HG03460 (cell line): ENCODE measurements around the gene SYVN1.
A peak's percentile ranks its signal among the peaks of the same experiment; 100 is the strongest.

Source experiments
- ATAC-seq: cut with Tn5 transposase; IDR thresholded peaks from one replicate; pipeline ENCODE4 v1.9.1; 2021; ENCODE audit not compliant: unreplicated experiment

The SYVN1 gene

DNA sequence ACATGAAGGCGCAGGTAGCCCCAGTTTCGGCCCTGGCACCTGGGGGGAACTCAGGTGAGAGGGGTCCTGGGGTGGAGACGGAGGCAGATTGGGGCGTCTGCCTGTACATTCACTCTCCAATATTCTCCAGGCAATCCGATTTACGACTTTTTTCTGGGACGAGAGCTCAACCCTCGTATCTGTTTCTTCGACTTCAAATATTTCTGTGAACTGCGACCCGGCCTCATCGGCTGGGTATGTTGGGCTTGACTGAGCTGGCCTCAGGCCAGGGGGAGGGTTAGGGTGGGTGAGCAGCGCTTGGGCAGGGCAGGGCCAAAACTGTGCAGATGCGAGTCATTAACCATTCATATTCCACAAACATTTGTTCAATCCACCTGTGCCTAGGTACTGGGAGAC lies 21.0 kb downstream of the SYVN1 start:
- no peak for ATAC-seq

DNA sequence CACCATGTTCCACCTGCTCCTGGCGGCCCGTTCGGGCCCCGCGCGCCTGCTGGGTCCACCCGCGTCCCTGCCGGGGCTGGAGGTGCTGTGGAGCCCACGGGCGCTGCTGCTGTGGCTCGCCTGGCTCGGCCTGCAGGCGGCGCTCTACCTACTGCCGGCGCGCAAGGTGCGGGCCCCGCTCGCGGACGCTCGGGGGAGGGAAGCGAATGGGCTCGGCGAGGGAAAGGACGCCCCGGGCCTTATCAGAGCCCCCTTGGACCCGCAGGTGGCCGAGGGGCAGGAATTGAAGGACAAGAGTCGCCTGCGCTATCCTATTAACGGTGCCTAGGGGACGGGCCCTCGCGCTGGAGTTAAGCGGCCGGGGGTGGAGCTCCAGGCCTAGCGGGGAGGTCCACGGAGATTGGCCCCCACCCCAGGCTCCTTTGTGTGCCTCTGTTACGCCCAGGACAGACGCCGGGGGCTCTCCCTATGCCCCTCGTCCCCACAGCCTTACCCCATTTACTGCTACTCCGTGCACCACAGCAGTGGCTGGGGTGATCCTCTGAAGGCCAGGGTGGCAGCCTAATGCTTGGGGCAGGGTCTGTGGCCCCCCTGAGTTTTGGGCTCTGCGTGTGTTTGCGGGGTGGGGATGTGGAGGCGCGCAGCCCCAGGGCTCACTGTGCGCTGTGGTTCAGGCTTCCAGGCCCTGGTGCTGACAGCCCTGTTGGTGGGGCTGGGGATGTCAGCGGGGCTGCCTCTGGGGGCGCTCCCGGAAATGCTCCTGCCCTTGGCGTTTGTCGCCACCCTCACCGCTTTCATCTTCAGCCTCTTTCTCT lies 21.6 kb downstream of the SYVN1 start:
- peak; percentile 41 for ATAC-seq

DNA sequence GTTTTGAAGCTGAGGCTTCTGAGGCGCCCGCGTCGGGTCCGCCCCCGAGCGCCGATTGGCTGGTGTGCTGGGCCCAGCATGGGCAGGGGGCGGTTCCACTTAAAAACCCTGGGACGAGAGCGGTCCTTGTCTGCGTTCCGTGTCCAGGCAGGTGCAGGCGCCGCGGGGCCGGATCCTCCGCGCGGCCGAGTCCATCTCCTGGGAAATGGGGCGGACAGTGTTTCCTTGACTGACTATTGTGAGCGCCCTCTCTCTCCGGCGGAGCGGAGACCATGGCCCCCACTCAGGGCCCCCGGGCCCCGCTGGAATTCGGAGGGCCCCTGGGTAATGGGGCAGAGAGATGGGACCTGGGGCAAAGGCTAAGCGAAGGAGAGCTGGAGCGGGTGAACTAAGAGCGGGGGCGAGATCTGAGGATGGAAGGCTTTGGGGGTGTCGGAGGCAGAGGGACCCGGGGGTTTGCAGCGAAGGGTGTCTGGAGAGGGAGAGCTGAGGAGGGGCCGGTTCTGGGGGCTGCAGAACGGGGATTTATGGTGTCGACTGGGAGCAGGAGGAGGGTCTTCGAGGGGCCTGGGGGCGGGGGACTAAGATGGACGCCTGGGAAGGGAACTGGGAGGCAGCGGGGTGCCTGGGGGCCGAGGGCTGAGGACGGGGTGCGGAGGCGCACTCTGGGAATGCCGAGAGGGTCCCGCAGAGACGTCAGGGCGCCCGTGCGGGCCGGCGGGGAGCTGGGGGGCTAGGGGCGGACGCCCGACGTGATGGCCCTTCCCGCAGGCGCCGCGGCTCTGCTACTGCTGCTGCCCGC lies 22.4 kb downstream of the SYVN1 start, which contains the start of gene TM7SF2:
TM7SF2 (plus strand) TSS at position 129 of the 802 bp plus-strand sequence; CDS start at position 273, 144 bp downstream.
- peak; percentile 46 for ATAC-seq

DNA sequence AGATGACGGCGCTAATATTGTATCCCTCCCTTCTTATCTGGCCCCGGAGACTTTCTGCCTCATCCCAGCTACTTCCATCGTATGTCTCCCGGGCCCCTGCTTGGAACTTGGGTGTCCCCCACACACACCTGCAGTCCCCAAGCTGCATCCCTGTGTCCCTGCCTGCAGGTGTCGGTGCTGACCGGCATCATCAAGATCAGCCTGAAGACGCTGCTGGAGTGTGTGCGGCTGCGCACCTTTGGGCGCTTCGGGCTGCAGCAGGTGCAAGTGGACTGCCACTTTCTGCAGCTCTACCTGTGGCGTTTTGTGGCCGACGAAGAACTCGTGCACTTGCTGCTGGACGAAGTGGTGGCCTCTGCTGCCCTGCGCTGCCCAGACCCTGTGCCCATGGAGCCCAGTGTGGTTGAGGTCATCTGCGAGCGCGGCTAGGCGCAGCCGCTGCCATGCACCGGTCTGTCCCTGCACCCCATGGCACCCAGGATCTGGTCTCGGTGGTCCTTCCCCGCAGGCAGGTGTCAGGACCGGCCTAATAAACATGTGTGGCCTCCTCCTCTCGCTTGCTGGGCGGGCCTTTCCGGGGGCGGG lies 23.1 kb downstream of the SYVN1 start:
- ATAC-seq, result no peak

DNA sequence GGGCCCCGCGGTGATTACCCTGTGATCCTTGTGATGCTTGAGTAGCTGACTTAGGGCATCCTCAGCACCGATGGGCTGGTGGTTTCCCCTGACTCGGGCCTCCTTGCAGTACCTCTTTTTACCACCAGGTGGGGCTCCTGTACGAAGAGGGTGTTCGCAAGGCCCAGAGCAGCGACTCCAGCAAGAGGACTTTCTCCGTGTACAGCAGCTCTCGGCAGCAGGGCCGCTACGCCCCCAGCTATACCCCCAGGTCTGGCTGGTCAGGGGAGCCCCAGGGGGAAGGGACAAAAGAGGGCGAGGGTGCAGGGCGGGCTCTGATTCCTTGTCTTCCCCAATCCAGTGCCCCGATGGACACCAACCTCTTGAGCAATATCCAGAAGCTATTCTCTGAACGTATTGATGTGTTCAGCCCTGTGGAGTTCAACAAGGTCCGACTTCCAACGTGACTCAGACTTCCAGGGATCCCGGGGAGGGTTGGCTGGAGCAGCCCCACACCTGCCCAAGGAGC lies 23.9 kb downstream of the SYVN1 start:
- ATAC-seq, result no peak

DNA sequence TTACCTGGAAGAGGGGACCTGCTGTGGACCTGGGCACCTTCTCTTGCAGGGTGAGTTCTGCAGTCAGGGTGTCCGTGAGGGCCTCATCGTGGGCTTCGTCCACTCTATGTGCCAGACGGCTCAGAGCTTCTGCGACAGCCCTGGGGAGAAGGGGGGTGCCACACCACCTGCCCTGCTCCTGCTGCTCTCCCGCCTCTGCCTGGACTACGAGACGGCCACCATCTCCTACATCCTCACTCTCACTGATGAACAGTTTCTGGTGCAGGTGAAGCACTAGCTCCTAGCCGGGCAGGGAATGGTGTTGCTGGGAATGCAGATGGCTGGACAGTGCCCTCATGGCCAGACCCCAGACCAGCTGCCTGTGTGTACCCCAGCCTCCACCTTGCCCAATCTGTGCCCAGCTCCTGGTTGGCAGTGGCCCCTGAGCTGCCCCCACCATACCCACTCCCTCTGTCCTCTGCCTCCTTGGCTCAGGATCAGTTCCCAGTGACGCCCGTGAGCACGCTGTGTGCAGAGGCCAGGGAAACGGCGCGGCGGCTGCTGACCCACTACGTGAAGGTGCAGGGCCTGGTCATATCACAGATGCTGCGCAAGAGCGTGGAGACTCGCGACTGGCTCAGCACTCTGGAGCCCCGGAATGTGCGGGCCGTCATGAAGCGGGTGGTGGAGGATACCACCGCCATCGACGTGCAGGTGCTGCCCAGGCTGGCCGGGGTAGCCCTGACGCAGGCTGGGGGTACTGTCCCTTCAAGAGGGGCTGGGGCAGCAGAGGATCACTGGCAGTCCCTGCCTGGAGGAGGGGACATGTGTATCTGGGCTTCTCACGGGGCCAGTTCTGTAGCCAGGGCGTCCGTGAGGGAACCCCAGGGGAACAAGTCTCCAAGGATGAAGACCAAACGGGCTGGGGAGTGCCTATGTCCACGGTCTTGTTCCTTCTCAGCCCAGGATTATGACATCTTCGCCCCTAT lies 24.8 kb downstream of the SYVN1 start:
- no peak for ATAC-seq

DNA sequence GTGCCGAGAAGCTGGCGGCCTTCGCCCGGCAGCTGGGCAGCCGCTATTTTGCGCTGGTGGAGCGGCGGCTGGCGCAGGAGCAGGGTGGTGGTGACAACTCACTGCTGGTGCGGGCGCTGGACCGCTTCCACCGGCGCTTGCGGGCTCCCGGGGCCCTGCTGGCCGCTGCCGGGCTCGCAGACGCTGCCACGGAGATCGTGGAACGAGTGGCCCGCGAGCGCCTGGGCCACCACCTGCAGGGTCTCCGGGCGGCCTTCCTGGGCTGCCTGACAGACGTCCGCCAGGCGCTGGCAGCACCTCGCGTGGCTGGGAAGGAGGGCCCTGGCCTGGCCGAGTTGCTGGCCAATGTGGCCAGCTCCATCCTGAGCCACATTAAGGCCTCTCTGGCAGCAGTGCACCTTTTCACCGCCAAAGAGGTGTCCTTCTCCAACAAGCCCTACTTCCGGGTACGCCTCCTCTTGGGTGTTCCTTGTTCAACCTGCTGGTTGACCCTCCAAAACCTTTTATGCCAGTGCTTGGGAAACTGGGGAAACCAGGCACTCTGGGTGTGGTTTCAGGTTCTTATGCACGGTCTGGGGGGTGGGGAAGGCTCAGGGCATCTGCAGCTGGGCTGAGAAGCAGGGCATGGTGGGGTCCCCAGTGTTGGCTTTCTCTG lies 25.7 kb downstream of the SYVN1 start:
- no peak for ATAC-seq

DNA sequence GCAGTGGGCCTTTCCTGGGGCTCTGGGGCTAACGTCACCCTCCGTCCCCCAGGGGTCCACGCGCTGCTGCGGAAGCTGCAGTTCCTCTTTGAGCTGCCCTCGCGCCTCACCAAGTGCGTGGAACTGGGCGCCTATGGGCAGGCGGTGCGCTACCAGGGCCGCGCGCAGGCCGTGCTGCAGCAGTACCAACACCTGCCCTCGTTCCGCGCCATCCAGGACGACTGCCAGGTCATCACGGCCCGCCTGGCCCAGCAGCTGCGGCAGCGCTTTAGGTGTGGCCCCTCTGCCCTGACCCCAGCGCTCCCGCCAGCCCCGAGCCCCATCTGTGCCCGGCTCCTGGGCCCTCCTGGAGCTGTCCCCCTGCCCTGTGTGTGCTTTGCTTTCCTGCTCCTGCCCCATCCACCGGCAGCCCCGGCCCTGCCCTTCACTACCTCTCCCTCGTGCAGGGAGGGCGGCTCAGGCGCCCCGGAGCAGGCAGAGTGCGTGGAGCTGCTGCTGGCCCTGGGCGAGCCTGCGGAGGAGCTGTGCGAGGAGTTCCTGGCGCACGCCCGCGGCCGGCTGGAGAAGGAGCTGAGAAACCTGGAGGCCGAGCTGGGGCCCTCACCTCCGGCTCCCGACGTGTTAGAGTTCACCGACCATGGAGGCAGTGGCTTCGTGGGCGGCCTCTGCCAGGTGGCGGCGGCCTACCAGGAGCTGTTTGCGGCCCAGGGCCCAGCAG lies 26.4 kb downstream of the SYVN1 start:
- no peak for ATAC-seq

DNA sequence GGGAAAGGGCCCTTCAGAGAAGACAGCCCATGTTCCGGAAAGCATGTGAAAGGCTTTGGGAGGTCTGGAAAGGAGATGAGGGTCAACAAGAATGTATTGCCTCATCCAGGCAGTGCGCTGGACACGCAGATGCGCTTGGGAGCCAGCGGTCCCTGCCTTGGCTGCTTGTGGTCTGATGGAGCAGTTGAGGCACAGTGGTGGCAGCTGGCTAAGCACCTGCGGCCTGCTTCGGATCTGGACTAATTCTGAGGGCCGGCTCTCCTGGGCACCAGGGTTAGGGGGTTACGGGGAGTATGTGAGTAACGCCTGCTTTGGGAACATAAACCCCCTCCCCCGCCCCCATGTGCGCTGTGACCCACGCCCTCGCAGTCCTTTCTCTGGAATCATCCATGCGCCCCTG lies 27.2 kb downstream of the SYVN1 start:
- ATAC-seq, result no peak

DNA sequence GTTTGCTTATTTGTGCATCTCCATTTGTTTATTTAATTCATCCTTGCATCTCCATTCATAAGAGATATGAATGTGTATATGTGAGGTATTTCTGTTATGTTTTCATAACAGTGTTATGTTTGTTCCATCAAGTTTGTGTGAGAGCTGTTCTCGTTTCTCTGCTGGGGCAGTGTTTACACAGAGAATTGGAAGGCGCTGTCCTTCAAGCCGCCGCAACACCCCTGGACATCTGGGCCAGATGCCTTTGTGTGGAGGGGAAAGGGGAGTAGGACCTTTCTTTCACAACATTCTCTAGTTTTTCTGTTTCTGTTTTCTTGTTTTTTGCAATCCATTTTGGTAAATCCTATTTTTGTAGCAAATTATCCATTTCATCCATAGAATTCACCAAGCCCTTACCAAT lies 29.7 kb downstream of the SYVN1 start:
- no peak for ATAC-seq

DNA sequence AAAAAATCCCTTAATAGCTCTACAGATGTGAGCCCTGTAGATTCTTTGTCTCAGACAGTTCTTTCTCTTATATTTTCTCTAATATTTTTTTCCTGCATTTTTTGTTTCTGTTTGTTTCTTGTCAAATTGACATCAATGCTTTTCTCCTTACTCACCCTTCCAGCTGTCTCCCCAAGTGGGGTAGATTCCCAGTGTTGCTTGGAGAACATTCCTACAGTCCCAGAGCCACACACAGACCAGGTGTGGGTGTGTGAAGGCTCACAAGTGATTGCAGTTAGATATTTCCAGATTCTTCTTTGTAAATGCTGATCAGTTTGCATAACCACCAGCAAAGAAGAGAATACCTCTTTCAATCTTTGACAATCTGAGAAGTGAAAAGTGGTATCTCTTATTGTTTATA lies 30.8 kb downstream of the SYVN1 start:
- no peak for ATAC-seq

DNA sequence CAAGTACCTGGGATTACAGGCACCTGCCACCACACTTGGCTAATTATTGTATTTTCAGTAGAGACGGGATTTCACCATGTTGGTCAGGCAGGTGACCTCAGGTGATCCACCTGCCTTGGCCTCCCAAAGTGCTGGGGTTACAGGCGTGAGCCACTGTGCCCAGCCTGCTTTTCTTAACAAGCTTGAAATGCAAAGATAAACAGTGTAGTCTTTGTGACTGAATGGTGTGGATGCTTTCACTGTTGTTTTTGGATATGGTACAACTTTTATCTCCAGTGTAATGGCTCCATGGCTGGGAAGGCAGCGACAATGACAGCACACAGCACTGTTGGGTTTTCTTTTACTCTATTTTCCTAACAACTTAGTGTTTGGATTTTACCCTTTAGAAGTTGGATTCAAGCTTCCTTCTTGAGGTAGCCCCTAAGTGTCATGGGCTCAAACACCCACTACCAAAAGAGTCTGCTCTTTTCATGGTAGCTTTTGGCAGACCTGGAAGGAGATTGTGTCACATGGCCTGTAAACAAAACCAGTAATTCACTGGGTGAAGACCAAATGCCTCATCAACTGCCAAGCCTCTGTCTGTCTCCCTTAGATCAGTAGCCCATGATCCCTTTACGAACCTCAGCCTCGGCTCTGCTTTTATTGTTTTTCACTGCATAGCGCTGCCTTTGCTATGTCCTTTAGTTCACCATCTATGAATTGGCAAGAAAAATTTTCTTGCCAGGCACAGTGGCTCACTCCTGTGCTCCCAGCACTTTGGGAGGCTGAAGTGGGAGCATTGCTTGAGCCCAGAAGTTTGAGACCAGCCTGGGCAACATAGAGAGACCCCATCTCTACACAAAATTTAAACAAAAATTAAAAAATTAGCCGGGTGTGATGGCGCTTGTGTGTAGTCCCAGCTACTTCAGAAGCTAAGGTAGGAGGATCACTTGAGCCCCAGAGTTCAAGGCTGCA lies 31.9 kb downstream of the SYVN1 start:
- no peak for ATAC-seq

DNA sequence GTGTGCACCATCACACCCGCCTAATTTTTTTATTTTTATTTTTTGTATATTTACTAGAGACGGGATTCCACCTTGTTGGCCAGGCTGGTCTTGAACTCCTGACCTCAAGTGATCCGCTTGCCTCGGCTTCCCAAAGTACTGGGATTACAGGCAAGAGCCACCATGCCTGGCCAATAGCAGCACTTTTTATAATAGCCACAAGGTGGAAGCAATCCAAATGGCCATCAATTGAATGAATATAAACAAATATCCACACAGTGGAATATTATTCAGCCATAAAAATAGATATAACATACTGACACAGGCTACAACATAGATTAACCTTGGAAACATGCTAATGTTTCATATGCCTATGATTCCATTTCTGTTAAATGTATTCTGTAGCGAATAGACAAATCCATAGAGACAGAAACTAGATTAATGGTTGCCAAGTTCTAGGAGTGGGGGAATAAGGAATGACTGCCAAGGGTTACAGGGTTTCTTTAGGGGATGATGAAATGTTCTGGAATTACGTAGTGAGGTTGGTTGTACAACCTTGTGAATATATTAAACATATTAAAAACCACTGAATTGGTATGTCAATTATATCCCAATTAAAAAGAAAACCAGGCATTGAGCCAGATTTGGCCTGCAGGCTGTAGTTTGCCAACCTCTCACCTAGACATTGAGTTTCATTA lies 33.5 kb downstream of the SYVN1 start:
- ATAC-seq, result no peak

DNA sequence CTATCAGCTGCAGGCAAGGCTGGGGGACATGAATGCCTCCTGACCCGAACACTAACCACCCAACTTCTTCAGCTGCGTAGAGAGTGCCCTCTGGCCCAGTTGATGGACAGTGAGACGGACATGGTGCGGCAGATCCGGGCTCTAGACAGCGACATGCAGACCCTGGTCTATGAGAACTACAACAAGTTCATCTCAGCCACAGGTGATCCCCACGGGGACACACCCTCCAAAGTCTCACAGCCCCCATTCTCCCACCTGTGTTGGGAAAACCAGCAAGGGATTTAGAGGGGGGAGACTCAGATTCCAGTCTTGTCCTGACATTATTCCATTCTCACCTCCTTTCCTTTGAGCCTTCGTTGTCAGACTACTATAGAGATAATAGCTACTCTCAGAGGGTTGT lies 37.4 kb downstream of the SYVN1 start:
- ATAC-seq, result no peak

DNA sequence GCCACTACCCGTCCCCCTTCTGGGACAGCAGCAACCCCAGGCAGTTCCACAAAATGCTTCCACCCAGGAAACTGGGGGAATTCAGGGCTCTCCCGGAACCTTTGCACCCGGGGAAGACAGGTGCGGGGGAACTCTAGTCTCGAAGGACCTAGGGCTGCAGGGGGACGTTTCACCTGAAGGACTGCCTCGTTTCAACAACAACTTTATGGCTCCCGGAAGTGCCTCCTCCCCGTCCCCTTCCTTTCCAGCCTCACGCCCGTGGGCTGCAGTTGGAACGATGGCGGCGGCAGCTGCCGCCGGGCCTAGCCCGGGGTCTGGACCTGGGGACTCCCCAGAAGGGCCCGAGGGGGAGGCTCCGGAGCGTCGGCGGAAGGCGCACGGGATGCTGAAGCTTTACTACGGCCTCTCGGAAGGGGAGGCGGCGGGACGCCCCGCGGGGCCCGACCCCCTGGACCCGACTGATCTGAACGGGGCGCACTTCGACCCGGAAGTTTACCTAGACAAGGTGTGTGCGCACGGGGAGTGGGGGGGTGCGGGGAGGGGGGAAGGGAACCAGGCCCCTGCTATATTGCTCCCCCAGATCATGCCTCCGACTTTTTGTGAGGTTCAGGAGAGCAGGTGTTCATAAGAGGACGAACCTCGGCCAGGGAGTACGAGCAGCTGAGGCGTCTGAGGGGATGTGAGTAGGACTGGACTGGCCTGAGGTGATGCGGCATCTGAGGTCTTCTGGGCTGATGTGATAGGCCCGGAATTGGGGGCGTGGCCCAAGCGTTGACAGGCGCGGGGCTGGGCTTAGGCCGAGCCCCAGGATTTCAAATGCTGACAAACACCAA lies 38.1 kb downstream of the SYVN1 start, which contains the start of gene VPS51:
VPS51 (plus strand) TSS at position 241 of the 833 bp plus-strand sequence; CDS start at position 278, 37 bp downstream.
- ATAC-seq, result peak; percentile 83

DNA sequence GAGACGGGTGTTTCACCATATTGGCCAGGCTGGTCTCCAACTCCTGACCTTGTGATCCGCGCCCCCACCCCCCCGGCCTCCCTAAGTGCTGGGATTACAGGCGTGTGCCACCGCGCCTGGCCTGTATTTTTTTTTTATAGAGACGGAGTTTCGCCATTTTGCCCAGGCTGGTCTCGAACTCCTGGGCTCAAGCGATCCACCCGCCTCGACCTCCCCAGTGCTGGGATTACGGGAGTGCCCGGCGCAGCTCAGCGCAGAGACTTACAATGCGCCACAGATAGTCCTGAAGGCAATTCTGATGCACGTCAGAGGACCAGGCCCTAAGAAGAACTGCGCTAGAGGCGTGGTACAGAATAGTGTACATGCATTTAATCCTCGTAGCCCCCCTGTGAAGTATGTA lies 38.9 kb downstream of the SYVN1 start:
- no peak for ATAC-seq

DNA sequence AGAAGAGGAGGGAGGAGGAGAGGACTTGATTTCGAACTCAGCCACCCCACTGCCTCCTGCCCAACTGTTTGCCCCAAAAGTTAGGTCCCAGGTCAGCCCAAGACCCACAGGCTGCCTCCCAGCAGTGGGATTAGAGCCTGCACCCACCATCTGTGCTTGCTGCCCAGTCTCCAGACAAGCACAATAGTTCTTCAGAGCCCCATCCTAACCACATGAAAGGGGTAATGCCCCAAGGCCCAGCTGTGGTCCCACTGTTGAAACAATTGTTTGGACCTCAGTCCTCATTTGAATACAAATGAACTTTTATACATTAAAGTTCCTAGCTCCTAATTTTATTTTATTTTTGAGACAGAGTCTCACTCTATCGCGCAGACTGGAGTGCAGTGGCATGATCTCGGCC lies 43.7 kb downstream of the SYVN1 start:
- ATAC-seq, result no peak
